ENCODE results near the gene ULK4.
"Not testable (repeated sequence)": the region's sequence is repeated elsewhere in the genome, so short reads cannot be mapped to it uniquely, and the experiment has no call there.

GRCh38 chr3:41647730-41648129 lies 314.2 kb downstream of the ULK4 start:
- TF ChIP-seq CTCF (conservative IDR thresholded peaks at IDR 0.05; ENCODE audit: low read length); EZH2phosphoT487 (IDR thresholded peaks at IDR 0.05; ENCODE audit: borderline replicate concordance): not testable (repeated sequence)
